Tibial nerve (tissue), 4 donors: ENCODE data around the gene AHNAK2. TPM values are rescaled to one million over a fixed set of nuclear protein-coding genes. Genes with fewer than 3 reads are reported as not detected.

Experiments
- DNase-seq, 2 donors: peaks; one replicate each; pipeline ENCODE4 v3.0.0-alpha.2; 2019; ENCODE audit warnings: low spot score in 2 of 2
- H3K27ac ChIP-seq, 4 donors: fragments of 200-600 bp; sonication (generic) in 3 of 4; one replicate each; pipeline ENCODE4 v1.5.1; 2017 to 2019; ENCODE audit warnings: mild to moderate bottlenecking in 1 of 4
- H3K27me3 ChIP-seq, 2 donors: fragments of 200-600 bp; sonication (generic) in 1 of 2; one replicate each; pipeline versions ENCODE4 v1.5.1 to v1.6.0; 2017 to 2019
- H3K36me3 ChIP-seq, 3 donors: fragments of 200-600 bp; sonication (generic); one replicate each; pipeline ENCODE4 v1.5.1; 2018 to 2019
- H3K4me1 ChIP-seq, 4 donors: fragments of 200-600 bp; sonication (generic) in 3 of 4; one replicate each; pipeline ENCODE4 v1.5.1; 2017 to 2019
- H3K4me3 ChIP-seq, 4 donors: fragments of 200-600 bp; sonication (generic) in 3 of 4; one replicate each; pipeline ENCODE4 v1.5.1; 2017 to 2019; ENCODE audit warnings: mild to moderate bottlenecking in 1 of 4, moderate library complexity in 1 of 4
- H3K9me3 ChIP-seq, 4 donors: fragments of 200-600 bp; sonication (generic) in 3 of 4; one replicate each; pipeline ENCODE4 v1.5.1; 2017 to 2019
- CTCF ChIP-seq, 5 experiments: fragments of 200-600 bp in 3 of 5; fragments of 450-650 bp in 2 of 5; sonication (generic) in 3 of 5; IDR thresholded peaks; one replicate each; pipeline ENCODE4 v1.5.1; 2016 to 2019; ENCODE audit warnings: antibody characterized with exemption in 5 of 5, mild to moderate bottlenecking in 3 of 5, moderate library complexity in 2 of 5
- EP300 ChIP-seq, 2 donors: sonication (generic); formaldehyde crosslinking; IDR thresholded peaks; one replicate each; pipeline ENCODE4 v1.6.1; 2017; ENCODE audit warnings: antibody characterized with exemption in 2 of 2, mild to moderate bottlenecking in 1 of 2
- POLR2A ChIP-seq, 2 donors: fragments of 450-650 bp; IDR thresholded peaks; one replicate each; pipeline ENCODE4 v1.6.1; 2017; ENCODE audit warnings: antibody characterized with exemption in 2 of 2, mild to moderate bottlenecking in 2 of 2, moderate library complexity in 2 of 2
- WGBS, 2 donors: methylation state at CpG; one replicate each; pipeline ENCODE4 v1.1.5; 2018; 5-methylcytosine and 5-hydroxymethylcytosine counted together
- total RNA-seq, 4 donors: library from RNA; depleted of rRNA; stranded (reverse); fragments of >200 nt; gene quantifications; one replicate each; pipeline ENCODE4 v1.1.0, GENCODE V29; 2016

AHNAK2 gene
- total RNA-seq, 4 donors from 2014 or later, result 31.2 to 152 (median 118) TPM

- no peaks in the 10 kb centered on the region for H3K36me3 ChIP-seq
- no peaks in the 10 kb centered on the region for H3K27me3 ChIP-seq
- no peak for TF ChIP-seq EP300 (IDR thresholded peaks at IDR 0.05)
- DNase-seq, result peak in 1 of 2 donors; percentile 9
- H3K9me3 ChIP-seq, result no peaks in the 10 kb centered on the region
- H3K4me3 ChIP-seq, result no peak overlapping the region
- peaks cover 0 to 32% (median 12%) of the 10 kb centered on the region in 4 donors for H3K4me1 ChIP-seq
- H3K27ac ChIP-seq, result no peak overlapping the region
- WGBS, 2 donors, result 71 to 77% methylated on average over 6 to 8 of the region's 9 CpGs
Measured at GRCh38 chr14:104931304-104931770, 46.8 kb downstream of the AHNAK2 start.

GRCh38 chr14:104930526-104931303 lies 47.5 kb downstream of the AHNAK2 start:
- peak in 1 of 2 donors; percentile 10 for DNase-seq
- no peak for TF ChIP-seq CTCF (IDR thresholded peaks at IDR 0.05)
- 81 to 87% methylated on average over 9 to 10 of the region's 10 CpGs for WGBS, 2 donors

GRCh38 chr14:104929268-104930230 lies 48.6 kb downstream of the AHNAK2 start:
- Histone ChIP-seq H3K27ac (no peak overlapping the region), H3K36me3 (no peaks in the 10 kb centered on the region), H3K4me1 (peaks cover 0 to 32% (median 12%) of the 10 kb centered on the region in 4 donors), H3K4me3 (no peak overlapping the region), H3K9me3 (peaks cover 0 to 4% (median 0%) of the 10 kb centered on the region in 4 donors), H3K27me3 (no peaks in the 10 kb centered on the region)
- DNase-seq, result no peak
- no peak for TF ChIP-seq CTCF (IDR thresholded peaks at IDR 0.05)
- no peak for TF ChIP-seq EP300 (IDR thresholded peaks at IDR 0.05)
- TF ChIP-seq POLR2A (IDR thresholded peaks at IDR 0.05), result no peak
- WGBS, 2 donors, result 84 to 90% methylated on average over 13 to 15 of the region's 15 CpGs

More at GRCh38 chr14:104930526-104931303, 47.5 kb downstream of the AHNAK2 start:
- Histone ChIP-seq H3K4me3 (no peak overlapping the region), H3K4me1 (peaks cover 0 to 32% (median 12%) of the 10 kb centered on the region in 4 donors), H3K9me3 (no peaks in the 10 kb centered on the region), H3K36me3 (no peaks in the 10 kb centered on the region), H3K27ac (no peak overlapping the region), H3K27me3 (no peaks in the 10 kb centered on the region)

GRCh38 chr14:104928391-104929133 lies 49.6 kb downstream of the AHNAK2 start:
- H3K4me3 ChIP-seq, result no peak overlapping the region
- H3K9me3 ChIP-seq, result peaks cover 0 to 14% (median 0%) of the 10 kb centered on the region in 4 donors
- no peaks in the 10 kb centered on the region for H3K36me3 ChIP-seq
- peaks cover 0 to 23% (median 12%) of the 10 kb centered on the region in 4 donors for H3K4me1 ChIP-seq
- WGBS, 2 donors, result 79 to 87% methylated on average over 7 to 17 of the region's 17 CpGs
- TF ChIP-seq POLR2A (IDR thresholded peaks at IDR 0.05) (no peak), EP300 (IDR thresholded peaks at IDR 0.05) (no peak), CTCF (IDR thresholded peaks at IDR 0.05) (no peak)
- DNase-seq, result no peak
- no peaks in the 10 kb centered on the region for H3K27me3 ChIP-seq
- H3K27ac ChIP-seq, result no peak overlapping the region

GRCh38 chr14:104927901-104928300 lies 50.3 kb downstream of the AHNAK2 start:
- H3K27ac ChIP-seq, result no peak overlapping the region
- no peak for TF ChIP-seq POLR2A (IDR thresholded peaks at IDR 0.05)
- WGBS, 2 donors, result 66 to 78% methylated on average over 7 of the region's 8 CpGs
- H3K9me3 ChIP-seq, result peaks cover 0 to 16% (median 0%) of the 10 kb centered on the region in 4 donors
- DNase-seq, result no peak
- H3K4me3 ChIP-seq, result no peak overlapping the region
- no peaks in the 10 kb centered on the region for H3K27me3 ChIP-seq
- no peaks in the 10 kb centered on the region for H3K36me3 ChIP-seq
- H3K4me1 ChIP-seq, result peaks cover 0 to 19% (median 9%) of the 10 kb centered on the region in 4 donors
